Trophoblast cell (in vitro differentiated cells and primary cell): Measurements from ENCODE around the gene ELL2.

Source experiments
- DNase-seq, 2 donors: peaks; one replicate each; pipeline ENCODE4 v3.0.0-alpha.2; 2016
- H2AFZ ChIP-seq: 2 replicates; pipeline ENCODE4 v1.6.1; 2013; ENCODE audit warnings: low read length, moderate library complexity, mild to moderate bottlenecking; ENCODE audit not compliant: insufficient read depth, poor library complexity
- H2AK5ac ChIP-seq: 2 replicates; pipeline ENCODE4 v1.6.1; 2013; ENCODE audit warnings: mild to moderate bottlenecking, low read length
- H2BK120ac ChIP-seq: 2 replicates; pipeline ENCODE4 v1.6.1; 2013; ENCODE audit warnings: low read length, mild to moderate bottlenecking, moderate library complexity; ENCODE audit not compliant: insufficient read depth, poor library complexity
- H2BK12ac ChIP-seq: 2 replicates; pipeline ENCODE4 v1.6.1; 2013; ENCODE audit warnings: mild to moderate bottlenecking, low read length, moderate library complexity
- H2BK5ac ChIP-seq: 2 replicates; pipeline ENCODE4 v1.6.1; 2013; ENCODE audit warnings: low read length, low read depth, moderate library complexity, mild to moderate bottlenecking; ENCODE audit not compliant: poor library complexity
- H3K14ac ChIP-seq: 2 replicates; pipeline ENCODE4 v1.6.1; 2013; ENCODE audit warnings: mild to moderate bottlenecking, low read length
- H3K18ac ChIP-seq: 2 replicates; pipeline ENCODE4 v1.6.1; 2013; ENCODE audit warnings: mild to moderate bottlenecking, low read length
- H3K23ac ChIP-seq: 2 replicates; pipeline ENCODE4 v1.6.1; 2013; ENCODE audit warnings: low read length
- H3K27ac ChIP-seq: 2 replicates; pipeline ENCODE4 v1.5.1; 2013; ENCODE audit warnings: low read depth, mild to moderate bottlenecking, inconsistent platforms, low read length, moderate library complexity
- H3K27me3 ChIP-seq: 2 replicates; pipeline ENCODE4 v1.6.1; 2013; ENCODE audit warnings: inconsistent platforms, mild to moderate bottlenecking, low read length, moderate library complexity; ENCODE audit not compliant: insufficient read depth
- H3K36me3 ChIP-seq, 2 experiments: 1 replicate in 1 of 2; 2 replicates in 1 of 2; pipeline ENCODE4 v1.6.1; 2013; ENCODE audit warnings: low read length in 2 of 2, mild to moderate bottlenecking in 2 of 2, moderate library complexity in 1 of 2; ENCODE audit not compliant: insufficient read depth in 2 of 2, control insufficient read depth in 1 of 2
- H3K4ac ChIP-seq: 2 replicates; pipeline ENCODE4 v1.6.1; 2013; ENCODE audit warnings: low read depth, mild to moderate bottlenecking, low read length, moderate library complexity
- H3K4me1 ChIP-seq, 2 experiments: 1 replicate in 1 of 2; 2 replicates in 1 of 2; pipeline ENCODE4 v1.6.1; 2013; ENCODE audit warnings: low read length in 2 of 2, mild to moderate bottlenecking in 2 of 2, moderate library complexity in 1 of 2; ENCODE audit not compliant: insufficient read depth in 2 of 2, control insufficient read depth in 1 of 2
- H3K4me2 ChIP-seq: 2 replicates; pipeline ENCODE4 v1.6.1; 2013; ENCODE audit warnings: inconsistent platforms, mild to moderate bottlenecking, low read length, moderate library complexity
- H3K4me3 ChIP-seq: 2 replicates; pipeline ENCODE4 v1.5.1; 2013; ENCODE audit warnings: mild to moderate bottlenecking, low read depth, low read length, inconsistent platforms
- H3K79me1 ChIP-seq: one replicate; pipeline ENCODE4 v1.6.1; 2013; ENCODE audit warnings: low read length
- H3K79me2 ChIP-seq: 2 replicates; pipeline ENCODE4 v1.6.1; 2013; ENCODE audit warnings: low read length, mild to moderate bottlenecking; ENCODE audit not compliant: control insufficient read depth, insufficient read depth, poor library complexity
- H3K9ac ChIP-seq: 2 replicates; pipeline ENCODE4 v1.6.1; 2013; ENCODE audit warnings: mild to moderate bottlenecking, low read length
- H3K9me3 ChIP-seq: 2 replicates; pipeline ENCODE4 v1.6.1; 2013; ENCODE audit warnings: low read depth, mild to moderate bottlenecking, control low read depth, inconsistent platforms, low read length; ENCODE audit not compliant: insufficient read depth
- H4K12ac ChIP-seq: 2 replicates; pipeline ENCODE4 v1.6.1; 2013; ENCODE audit warnings: low read depth, mild to moderate bottlenecking, low read length, moderate library complexity
- H4K8ac ChIP-seq: 2 replicates; pipeline ENCODE4 v1.6.1; 2013; ENCODE audit warnings: low read depth, mild to moderate bottlenecking, low read length, moderate library complexity
- H4K91ac ChIP-seq: one replicate; pipeline ENCODE4 v1.6.1; 2013; ENCODE audit warnings: low read depth, mild to moderate bottlenecking, low read length, moderate library complexity
- WGBS: extraction: QIAGEN DNeasy Blood & Tissue Kit; methylation state at CpG from one replicate; pipeline ENCODE4 v1.1.7; 2013; ENCODE audit warnings: missing lambda C conversion rate; ENCODE audit not compliant: insufficient read length, insufficient coverage; ENCODE audit errors: extremely low coverage; 5-methylcytosine and 5-hydroxymethylcytosine counted together

ELL2 gene

GRCh38 chr5:95996904-95997723 is 35.5 kb upstream of the ELL2 start:
- Histone ChIP-seq H3K4me3 (no peak overlapping the region), H2AFZ (no peak overlapping the region), H2BK120ac (no peak overlapping the region), H2AK5ac (no peak overlapping the region), H3K27ac (no peak overlapping the region), H4K91ac (no peak overlapping the region), H3K9ac (no peak overlapping the region), H2BK5ac (no peak overlapping the region), H4K8ac (no peak overlapping the region), H3K4me1 (no peaks in the 10 kb centered on the region), H3K18ac (no peak overlapping the region), H3K4me2 (no peak overlapping the region), H3K14ac (no peak overlapping the region), H3K4ac (no peak overlapping the region), H4K12ac (no peak overlapping the region), H2BK12ac (no peak overlapping the region), H3K9me3 (no peaks in the 10 kb centered on the region), H3K27me3 (no peaks in the 10 kb centered on the region), H3K79me2 (no peaks in the 10 kb centered on the region), H3K36me3 (no peaks in the 10 kb centered on the region), H3K23ac (no peak overlapping the region), H3K79me1 (no peaks in the 10 kb centered on the region)
- DNase-seq, result no peak

GRCh38 chr5:95995962-95996489 is 34.4 kb upstream of the ELL2 start:
- Histone ChIP-seq H4K91ac (no peak overlapping the region), H3K9ac (no peak overlapping the region), H3K23ac (no peak overlapping the region), H2AK5ac (no peak overlapping the region), H3K36me3 (no peaks in the 10 kb centered on the region), H3K4ac (no peak overlapping the region), H3K4me2 (no peak overlapping the region), H2BK5ac (no peak overlapping the region), H3K4me3 (no peak overlapping the region), H4K8ac (no peak overlapping the region), H3K27ac (no peak overlapping the region), H2BK120ac (no peak overlapping the region), H4K12ac (no peak overlapping the region), H2BK12ac (no peak overlapping the region), H3K18ac (no peak overlapping the region), H3K79me2 (no peaks in the 10 kb centered on the region), H3K4me1 (no peaks in the 10 kb centered on the region), H3K9me3 (no peaks in the 10 kb centered on the region), H3K27me3 (no peaks in the 10 kb centered on the region), H3K79me1 (no peaks in the 10 kb centered on the region), H3K14ac (no peak overlapping the region), H2AFZ (no peak overlapping the region)
- no CpG with 5 or more reads among the region's 3 CpGs for WGBS
- no peak for DNase-seq

GRCh38 chr5:95993776-95994175 is 32.1 kb upstream of the ELL2 start:
- Histone ChIP-seq H2AFZ (no peak overlapping the region), H3K4me1 (no peaks in the 10 kb centered on the region), H4K91ac (no peak overlapping the region)

GRCh38 chr5:95993266-95993665 is 31.6 kb upstream of the ELL2 start:
- no peaks in the 10 kb centered on the region for H3K79me1 ChIP-seq
- no peak overlapping the region for H2AK5ac ChIP-seq
- H3K4me3 ChIP-seq, result no peak overlapping the region
- H4K91ac ChIP-seq, result no peak overlapping the region
- no peak overlapping the region for H3K9ac ChIP-seq
- no peaks in the 10 kb centered on the region for H3K4me1 ChIP-seq
- DNase-seq, result no peak
- no peaks in the 10 kb centered on the region for H3K27me3 ChIP-seq
- no peak overlapping the region for H3K18ac ChIP-seq
- no peak overlapping the region for H3K27ac ChIP-seq
- H3K79me2 ChIP-seq, result no peaks in the 10 kb centered on the region
- H2BK120ac ChIP-seq, result no peak overlapping the region
- no peak overlapping the region for H2AFZ ChIP-seq
- H3K9me3 ChIP-seq, result no peaks in the 10 kb centered on the region
- no peak overlapping the region for H3K4me2 ChIP-seq
- no peak overlapping the region for H3K14ac ChIP-seq
- H3K4ac ChIP-seq, result no peak overlapping the region
- H4K8ac ChIP-seq, result no peak overlapping the region
- H3K36me3 ChIP-seq, result no peaks in the 10 kb centered on the region
- H2BK5ac ChIP-seq, result no peak overlapping the region
- H3K23ac ChIP-seq, result no peak overlapping the region
- H2BK12ac ChIP-seq, result no peak overlapping the region
- no peak overlapping the region for H4K12ac ChIP-seq

More at GRCh38 chr5:95993776-95994175, 32.1 kb upstream of the ELL2 start:
- H3K18ac ChIP-seq, result no peak overlapping the region
- H3K27ac ChIP-seq, result no peak overlapping the region
- no CpG with 5 or more reads among the region's 1 CpG for WGBS
- no peaks in the 10 kb centered on the region for H3K27me3 ChIP-seq
- no peak overlapping the region for H4K12ac ChIP-seq
- no peak overlapping the region for H2BK120ac ChIP-seq
- H3K36me3 ChIP-seq, result no peaks in the 10 kb centered on the region
- no peak overlapping the region for H2AK5ac ChIP-seq
- no peak overlapping the region for H3K4me2 ChIP-seq
- no peaks in the 10 kb centered on the region for H3K79me2 ChIP-seq
- no peaks in the 10 kb centered on the region for H3K9me3 ChIP-seq
- no peak overlapping the region for H3K14ac ChIP-seq
- no peak overlapping the region for H2BK5ac ChIP-seq
- no peak overlapping the region for H3K4me3 ChIP-seq
- no peaks in the 10 kb centered on the region for H3K79me1 ChIP-seq
- no peak overlapping the region for H3K23ac ChIP-seq
- no peak overlapping the region for H2BK12ac ChIP-seq
- H4K8ac ChIP-seq, result no peak overlapping the region
- H3K4ac ChIP-seq, result no peak overlapping the region
- H3K9ac ChIP-seq, result no peak overlapping the region
- DNase-seq, result no peak
